ENCODE measurements around the gene RREB1. TPM values are rescaled to one million over a fixed set of nuclear protein-coding genes. Genes with fewer than 3 reads are reported as not detected.
A peak's percentile ranks its signal among the peaks of the same experiment; 100 is the strongest.

The RREB1 gene
- total and polyA plus RNA-seq, 2 experiments from 2014 or later: 8.5 to 25.5 TPM

- TF ChIP-seq REST (IDR thresholded peaks at IDR 0.05; ENCODE audit: unreplicated experiment): no peak
- TF ChIP-seq CREB1 (CRISPR knock-in tag; IDR thresholded peaks at IDR 0.05; ENCODE audit: low read depth): no peak
- TF ChIP-seq NANOG (IDR thresholded peaks at IDR 0.05; ENCODE audit: borderline replicate concordance): no peak
- TF ChIP-seq ZNF331 (CRISPR knock-in tag; IDR thresholded peaks at IDR 0.05; ENCODE audit: low read depth): no peak
- TF ChIP-seq, protein P1, sequence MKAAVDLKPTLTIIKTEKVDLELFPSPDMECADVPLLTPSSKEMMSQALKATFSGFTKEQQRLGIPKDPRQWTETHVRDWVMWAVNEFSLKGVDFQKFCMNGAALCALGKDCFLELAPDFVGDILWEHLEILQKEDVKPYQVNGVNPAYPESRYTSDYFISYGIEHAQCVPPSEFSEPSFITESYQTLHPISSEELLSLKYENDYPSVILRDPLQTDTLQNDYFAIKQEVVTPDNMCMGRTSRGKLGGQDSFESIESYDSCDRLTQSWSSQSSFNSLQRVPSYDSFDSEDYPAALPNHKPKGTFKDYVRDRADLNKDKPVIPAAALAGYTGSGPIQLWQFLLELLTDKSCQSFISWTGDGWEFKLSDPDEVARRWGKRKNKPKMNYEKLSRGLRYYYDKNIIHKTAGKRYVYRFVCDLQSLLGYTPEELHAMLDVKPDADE (IDR thresholded peaks at IDR 0.05): no peak
- no peak for TF ChIP-seq EZH2phosphoT487 (IDR thresholded peaks at IDR 0.05; ENCODE audit: unreplicated experiment)
- TF ChIP-seq JUNB (IDR thresholded peaks at IDR 0.05; ENCODE audit: unreplicated experiment): no peak
Measured at GRCh38 chr6:7171119-7171518, 63.4 kb downstream of the RREB1 start (continued).

DNA sequence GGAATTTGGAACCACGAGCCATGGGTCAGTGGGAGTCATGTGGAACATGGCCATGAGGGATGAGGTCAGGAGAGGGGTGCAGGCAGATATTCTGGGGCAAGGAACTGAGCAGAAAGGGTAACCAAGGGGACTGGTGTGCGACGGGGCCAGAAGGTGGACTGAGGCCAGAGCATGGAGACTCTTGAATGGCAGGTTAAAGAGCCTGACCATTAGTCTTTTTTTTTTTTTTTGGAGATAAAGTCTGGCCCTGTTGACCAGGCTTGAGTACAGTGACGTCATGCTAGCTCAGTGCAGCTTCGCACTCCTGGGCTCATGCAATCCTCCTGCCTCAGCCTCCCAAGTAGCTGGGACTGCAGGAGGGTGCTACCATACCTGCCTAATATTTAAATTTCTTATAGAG lies 64.0 kb downstream of the RREB1 start:
- peaks cover 59% of the 10 kb centered on the region for H3K4me1 ChIP-seq (ENCODE audit: insufficient read depth)
- no peak overlapping the region for H3K4me2 ChIP-seq
- Mint-ChIP-seq H3K27ac (no peak overlapping the region), H3K9me3 (no peaks in the 10 kb centered on the region), H3K36me3 (ENCODE audit: low read depth) (peaks cover 3% of the 10 kb centered on the region; the same call in 1 of the 3 replicates), H3K4me1 (peaks cover 63% of the 10 kb centered on the region), H3K27me3 (ENCODE audit: insufficient read depth, low read depth, poor library complexity) (peaks cover 6% of the 10 kb centered on the region), H3K4me3 (no peak overlapping the region)
- TF ChIP-seq ZNF114 (CRISPR knock-in tag; IDR thresholded peaks at IDR 0.05): no peak
- ATAC-seq: no peak
- H3F3A ChIP-seq (replicated peaks; ENCODE audit: low read depth): no peaks in the 10 kb centered on the region; the same call in 1 of the 2 replicates
- H3K27me3 ChIP-seq (ENCODE audit: insufficient read depth): no peaks in the 10 kb centered on the region
- H2AFZ ChIP-seq: no peak overlapping the region
- H3K9me2 ChIP-seq (ENCODE audit: insufficient read depth): no peaks in the 10 kb centered on the region
- H4K20me1 ChIP-seq (replicated peaks; ENCODE audit: insufficient read depth): no peaks in the 10 kb centered on the region
- peaks cover 76% of the 10 kb centered on the region for H3K79me2 ChIP-seq (replicated peaks; ENCODE audit: insufficient read depth)
- H3K36me3 ChIP-seq (ENCODE audit: insufficient read depth): no peaks in the 10 kb centered on the region
- H3K4me3 ChIP-seq: no peak overlapping the region
- DNase-seq (ENCODE audit: low spot score): no peak
- no peak overlapping the region for H3K27ac ChIP-seq (ENCODE audit: low read depth)

GRCh38 chr6:7172649-7173048 lies 64.9 kb downstream of the RREB1 start:
- H3F3A ChIP-seq (replicated peaks; ENCODE audit: low read depth): no peaks in the 10 kb centered on the region; the same call in 1 of the 2 replicates
- no peaks in the 10 kb centered on the region for H3K36me3 ChIP-seq (ENCODE audit: insufficient read depth)
- Mint-ChIP-seq H3K36me3 (ENCODE audit: low read depth) (peaks cover 10% of the 10 kb centered on the region; the same call in 2 of the 3 replicates), H3K4me1 (peaks cover 60% of the 10 kb centered on the region), H3K9me3 (no peaks in the 10 kb centered on the region), H3K27me3 (ENCODE audit: insufficient read depth, low read depth, poor library complexity) (peaks cover 6% of the 10 kb centered on the region), H3K4me3 (no peak overlapping the region), H3K27ac (peak overlapping the region; percentile 59)
- no peaks in the 10 kb centered on the region for H3K9me2 ChIP-seq (ENCODE audit: insufficient read depth)
- no peak overlapping the region for H3K4me3 ChIP-seq
- H3K4me2 ChIP-seq: no peak overlapping the region
- no peaks in the 10 kb centered on the region for H4K20me1 ChIP-seq (replicated peaks; ENCODE audit: insufficient read depth)
- peak overlapping the region; percentile 59; the same call in 1 of the 2 replicates for H3K27ac ChIP-seq (ENCODE audit: low read depth)
- DNase-seq (ENCODE audit: low spot score) (no peak), ATAC-seq (no peak)
- H3K27me3 ChIP-seq (ENCODE audit: insufficient read depth): no peaks in the 10 kb centered on the region
- peaks cover 54% of the 10 kb centered on the region for H3K4me1 ChIP-seq (ENCODE audit: insufficient read depth)
- H2AFZ ChIP-seq: no peak overlapping the region
- H3K79me2 ChIP-seq (replicated peaks; ENCODE audit: insufficient read depth): peaks cover 74% of the 10 kb centered on the region
- TF ChIP-seq EZH2 (IDR thresholded peaks at IDR 0.05; ENCODE audit: low read depth, unreplicated experiment) (no peak), NANOG (IDR thresholded peaks at IDR 0.05; ENCODE audit: borderline replicate concordance) (no peak), EZH2phosphoT487 (IDR thresholded peaks at IDR 0.05; ENCODE audit: unreplicated experiment) (no peak), ZNF462 (CRISPR knock-in tag; IDR thresholded peaks at IDR 0.05) (no peak)

Measured in GM23338 (cell line).